OCI-LY1 (cell line): ENCODE results near the gene PARD3B.

ENCODE experiments used
- H2AFZ ChIP-seq: fragments of 200-600 bp; sonication (generic), shearing (Covaris generic); 2 replicates; pipeline ENCODE4 v1.6.0; 2014; ENCODE audit warnings: antibody characterized with exemption, mild to moderate bottlenecking, low read length
- H3F3A ChIP-seq: fragments of 200-600 bp; sonication (generic), shearing (Covaris generic); 2 replicates; pipeline ENCODE4 v1.6.0; 2014; ENCODE audit warnings: mild to moderate bottlenecking, antibody characterized with exemption, low read length, moderate library complexity; ENCODE audit not compliant: insufficient read depth
- H3K27ac ChIP-seq: fragments of 200-600 bp; sonication (generic); 2 replicates; pipeline ENCODE4 v1.5.1; 2014; ENCODE audit warnings: low read length, mixed run types, mild to moderate bottlenecking, low read depth; ENCODE audit not compliant: poor library complexity, severe bottlenecking
- H3K27me3 ChIP-seq: fragments of 200-600 bp; sonication (generic); 2 replicates; pipeline ENCODE4 v1.6.0; 2014; ENCODE audit warnings: antibody characterized with exemption, mild to moderate bottlenecking, low read length, moderate library complexity; ENCODE audit not compliant: insufficient read depth
- H3K36me3 ChIP-seq: fragments of 200-600 bp; sonication (generic); 2 replicates; pipeline ENCODE4 v1.6.1; 2014; ENCODE audit warnings: mild to moderate bottlenecking, antibody characterized with exemption, low read length, moderate library complexity, mixed read lengths; ENCODE audit not compliant: insufficient read depth
- H3K4me1 ChIP-seq: fragments of 200-600 bp; sonication (generic); 2 replicates; pipeline ENCODE4 v1.5.1; 2014; ENCODE audit warnings: mild to moderate bottlenecking, low read length, moderate library complexity; ENCODE audit not compliant: insufficient read depth, severe bottlenecking
- H3K4me2 ChIP-seq: fragments of 200-600 bp; sonication (generic), shearing (Covaris generic); 2 replicates; pipeline ENCODE4 v1.6.1; 2014; ENCODE audit warnings: low read length
- H3K4me3 ChIP-seq: fragments of 200-600 bp; sonication (generic); 2 replicates; pipeline ENCODE4 v1.5.1; 2014; ENCODE audit warnings: low read length, low read depth, mild to moderate bottlenecking, mixed read lengths; ENCODE audit not compliant: poor library complexity, severe bottlenecking
- H3K79me2 ChIP-seq: fragments of 200-600 bp; shearing (Covaris generic); 2 replicates; pipeline ENCODE4 v1.6.1; 2016; ENCODE audit warnings: mixed run types, low read length, mixed read lengths; ENCODE audit not compliant: insufficient read depth
- H3K9ac ChIP-seq: fragments of 200-600 bp; sonication (generic), shearing (Covaris generic); 2 replicates; pipeline ENCODE4 v1.6.1; 2014; ENCODE audit warnings: mild to moderate bottlenecking, low read length, mixed read lengths
- H3K9me2 ChIP-seq: fragments of 200-600 bp; sonication (generic), shearing (Covaris generic); 2 replicates; pipeline ENCODE4 v1.6.1; 2014; ENCODE audit warnings: low read depth, mild to moderate bottlenecking, low read length, mixed read lengths
- H3K9me3 ChIP-seq: fragments of 200-600 bp; shearing (Covaris generic); 2 replicates; pipeline ENCODE4 v1.6.1; 2014; ENCODE audit warnings: low read length, mixed read lengths
- H4K20me1 ChIP-seq: fragments of 200-600 bp; sonication (generic), shearing (Covaris generic); 2 replicates; pipeline ENCODE4 v1.6.0; 2016; ENCODE audit warnings: mild to moderate bottlenecking, low read length; ENCODE audit not compliant: insufficient read depth
- CTCF ChIP-seq: fragments of 200-600 bp; sonication (generic), shearing (Covaris generic); IDR thresholded peaks from 2 replicates; pipeline ENCODE4 v1.5.1; 2017; ENCODE audit warnings: mild to moderate bottlenecking, antibody characterized with exemption, low read length, moderate library complexity, mixed read lengths
- EZH2 ChIP-seq: fragments of 200-600 bp; sonication (generic), shearing (Covaris generic); IDR thresholded peaks from 2 replicates; pipeline ENCODE4 v1.8.0; 2017; ENCODE audit warnings: borderline replicate concordance, mixed run types, mild to moderate bottlenecking, antibody characterized with exemption, low read length, moderate library complexity, mixed read lengths

PARD3B gene

DNA sequence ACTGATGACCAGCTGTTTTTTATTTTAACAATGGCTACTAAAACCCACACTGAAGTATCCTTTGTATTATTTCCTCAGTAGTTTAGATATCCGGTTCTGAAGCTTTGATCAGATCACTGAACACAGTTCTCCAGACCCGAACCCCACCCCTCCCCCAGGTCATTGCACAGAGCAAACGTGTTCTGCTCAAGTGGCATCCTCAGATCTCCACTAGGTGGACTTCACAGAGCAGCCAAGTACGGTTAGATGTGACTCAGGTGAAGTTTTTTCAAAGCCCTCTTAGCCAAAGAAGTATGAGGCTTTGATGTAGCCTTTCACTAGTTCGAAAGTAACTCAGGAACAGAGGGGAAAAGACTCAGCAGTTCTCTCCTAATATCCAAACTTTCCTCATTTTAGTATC is 994.3 kb downstream of the PARD3B start:
- H3K79me2 ChIP-seq = no peaks in the 10 kb centered on the region
- H4K20me1 ChIP-seq = no peaks in the 10 kb centered on the region
- H2AFZ ChIP-seq = no peak overlapping the region
- H3K9me3 ChIP-seq = no peaks in the 10 kb centered on the region
- no peak overlapping the region for H3K4me3 ChIP-seq
- no peaks in the 10 kb centered on the region for H3F3A ChIP-seq
- H3K36me3 ChIP-seq = no peaks in the 10 kb centered on the region
- no peak overlapping the region for H3K4me2 ChIP-seq
- H3K9me2 ChIP-seq = no peaks in the 10 kb centered on the region
- H3K27ac ChIP-seq = no peak overlapping the region
- H3K9ac ChIP-seq = no peak overlapping the region
- TF ChIP-seq EZH2 (no peak), CTCF (no peak)
- no peaks in the 10 kb centered on the region for H3K4me1 ChIP-seq
- H3K27me3 ChIP-seq = no peaks in the 10 kb centered on the region

- no peaks in the 10 kb centered on the region for H4K20me1 ChIP-seq
- H3K4me1 ChIP-seq = no peaks in the 10 kb centered on the region
- TF ChIP-seq CTCF (no peak), EZH2 (no peak)
- H3K27me3 ChIP-seq = no peaks in the 10 kb centered on the region
- H3K36me3 ChIP-seq = no peaks in the 10 kb centered on the region
- H2AFZ ChIP-seq = no peak overlapping the region
- H3K9ac ChIP-seq = no peak overlapping the region
- H3K27ac ChIP-seq = no peak overlapping the region
- H3K79me2 ChIP-seq = no peaks in the 10 kb centered on the region
- H3K4me3 ChIP-seq = no peak overlapping the region
- no peak overlapping the region for H3K4me2 ChIP-seq
- H3K9me2 ChIP-seq = no peaks in the 10 kb centered on the region
- no peaks in the 10 kb centered on the region for H3K9me3 ChIP-seq
- no peaks in the 10 kb centered on the region for H3F3A ChIP-seq
These were observed 994.8 kb downstream of the PARD3B start for GRCh38 chr2:205540036-205540435.

DNA sequence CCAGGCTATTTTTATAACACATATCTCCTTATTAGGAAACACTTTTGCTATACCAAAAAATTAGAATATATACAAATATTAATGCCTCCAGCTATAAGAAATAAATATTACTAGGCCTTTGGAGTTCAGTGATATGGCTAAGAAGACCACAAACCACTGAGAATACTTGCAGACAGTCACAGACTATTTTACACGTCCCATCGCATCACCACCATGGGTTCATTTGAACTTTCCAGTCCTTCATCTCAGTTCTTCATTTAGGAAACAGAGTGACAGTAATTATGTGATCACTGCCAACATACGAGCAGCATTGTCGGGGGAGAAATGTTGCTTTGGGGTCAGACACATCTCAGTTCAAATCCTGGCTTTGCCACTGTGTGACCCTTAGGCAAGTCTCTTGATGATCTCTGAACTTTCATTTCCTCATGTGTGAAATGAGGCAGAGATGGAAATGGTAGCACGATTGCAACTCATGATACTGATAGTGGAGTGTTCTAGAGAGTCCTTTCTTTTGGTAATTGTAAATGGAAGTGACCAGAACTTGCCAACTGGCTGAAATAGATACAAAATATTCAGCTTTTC is 998.1 kb downstream of the PARD3B start:
- Histone ChIP-seq H3K9me3 (no peaks in the 10 kb centered on the region), H3K4me2 (no peak overlapping the region), H3K9me2 (no peaks in the 10 kb centered on the region), H3K27ac (no peak overlapping the region), H4K20me1 (no peaks in the 10 kb centered on the region), H3F3A (no peaks in the 10 kb centered on the region), H3K36me3 (no peaks in the 10 kb centered on the region), H3K4me3 (no peak overlapping the region), H3K4me1 (peaks cover 5% of the 10 kb centered on the region), H2AFZ (no peak overlapping the region), H3K27me3 (no peaks in the 10 kb centered on the region), H3K9ac (no peak overlapping the region), H3K79me2 (no peaks in the 10 kb centered on the region)
- TF ChIP-seq CTCF (no peak), EZH2 (no peak)
